AG09309 (cell line): Measurements from ENCODE around the gene COL2A1.

Source experiments
- DNase-seq: peaks from one replicate; pipeline ENCODE4 v3.0.0-alpha.2; 2010; ENCODE audit warnings: low read depth
- H3K4me3 ChIP-seq: 2 replicates; pipeline ENCODE4 v1.5.1; 2011; ENCODE audit warnings: mild to moderate bottlenecking, low read depth, low read length, moderate library complexity; ENCODE audit not compliant: control insufficient read depth
- CTCF ChIP-seq: IDR thresholded peaks from 2 replicates; pipeline ENCODE4 v1.5.1; 2011; ENCODE audit warnings: mild to moderate bottlenecking, low read depth, low read length, inconsistent platforms; ENCODE audit not compliant: insufficient read depth, control insufficient read depth; ENCODE audit errors: missing control alignments

Gene COL2A1

GRCh38 chr12:47978598-47978873 lies 25.7 kb downstream of the COL2A1 start:
- DNase-seq, result no peak
- H3K4me3 ChIP-seq, result no peak overlapping the region
- no peak for TF ChIP-seq CTCF

- TF ChIP-seq CTCF, result no peak
- H3K4me3 ChIP-seq, result no peak overlapping the region
- no peak for DNase-seq
Observed at GRCh38 chr12:47977772-47978597, 26.3 kb downstream of the COL2A1 start.

- TF ChIP-seq CTCF, result no peak
- DNase-seq, result no peak
- H3K4me3 ChIP-seq, result no peak overlapping the region
Observed at GRCh38 chr12:47977046-47977771, 27.1 kb downstream of the COL2A1 start.

- no peak overlapping the region for H3K4me3 ChIP-seq
- no peak for DNase-seq
- TF ChIP-seq CTCF, result no peak
Observed at GRCh38 chr12:47975816-47976215, 28.5 kb downstream of the COL2A1 start.

GRCh38 chr12:47975036-47975620 lies 29.1 kb downstream of the COL2A1 start:
- H3K4me3 ChIP-seq, result no peak overlapping the region
- no peak for TF ChIP-seq CTCF
- no peak for DNase-seq

- no peak for TF ChIP-seq CTCF
- DNase-seq, result no peak
- H3K4me3 ChIP-seq, result no peak overlapping the region
Observed at GRCh38 chr12:47973870-47974269, 30.4 kb downstream of the COL2A1 start.
